H1 (cell line): ENCODE results near the gene MFAP5. TPM values are rescaled to one million over a fixed set of nuclear protein-coding genes. Genes with fewer than 3 reads are reported as not detected.

Experiments used
- CTCF ChIA-PET: fragments of 300-600 bp; sonication (Branson Sonifier 250); formaldehyde crosslinking; loops from one replicate; lab custom pipeline; 2021; ENCODE audit not compliant: partially characterized antibody; lab: Charles Lee
- POLR2A ChIA-PET: fragments of 300-600 bp; sonication (Branson Sonifier 250); formaldehyde crosslinking; loops from one replicate; lab custom pipeline; 2021; ENCODE audit warnings: inconsistent platforms; ENCODE audit not compliant: partially characterized antibody; lab: Charles Lee
- DNase-seq, 2 experiments: peaks; one replicate each; pipeline versions ENCODE4 v3.0.0 to v3.0.0-alpha.2; 2010 to 2022; ENCODE audit warnings: low spot score in 2 of 2, low read depth in 1 of 2, mixed read lengths in 1 of 2
- FAIRE-seq: peaks from 2 replicates; lab custom pipeline; 2011; peaks lifted over from hg19 to GRCh38; lab: Jason Lieb, UNC
- H2AFZ ChIP-seq: 2 replicates; pipeline ENCODE4 v1.8.1; 2012; ENCODE audit warnings: low read length, inconsistent platforms
- H2AK5ac ChIP-seq: 2 replicates; pipeline ENCODE4 v1.6.1; 2013; ENCODE audit warnings: low read depth, low read length
- H2BK120ac ChIP-seq: replicated peaks from 2 replicates; pipeline ENCODE3; 2013; ENCODE audit warnings: low read depth, low read length, inconsistent platforms
- H2BK12ac ChIP-seq: 2 replicates; pipeline ENCODE4 v1.6.1; 2013; ENCODE audit warnings: low read depth, low read length
- H2BK15ac ChIP-seq: 2 replicates; pipeline ENCODE4 v1.6.1; 2013; ENCODE audit warnings: low read length
- H2BK20ac ChIP-seq: 2 replicates; pipeline ENCODE4 v1.6.1; 2013; ENCODE audit warnings: low read length
- H2BK5ac ChIP-seq: 2 replicates; pipeline ENCODE4 v1.6.1; 2013; ENCODE audit warnings: low read depth, low read length
- H3K14ac ChIP-seq: 2 replicates; pipeline ENCODE4 v1.6.1; 2013; ENCODE audit warnings: inconsistent platforms; ENCODE audit not compliant: insufficient read length
- H3K18ac ChIP-seq: 2 replicates; pipeline ENCODE4 v1.6.1; 2013; ENCODE audit warnings: low read length; ENCODE audit errors: extremely low read depth
- H3K23ac ChIP-seq: 2 replicates; pipeline ENCODE4 v1.6.1; 2013; ENCODE audit warnings: inconsistent platforms; ENCODE audit not compliant: insufficient read length
- H3K23me2 ChIP-seq: 2 replicates; pipeline ENCODE4 v1.6.1; 2013; ENCODE audit warnings: low read depth, low read length
- H3K27ac ChIP-seq: 2 replicates; pipeline ENCODE4 v1.6.1; 2011; ENCODE audit warnings: low read depth, low read length, inconsistent platforms
- H3K27me3 ChIP-seq, 4 experiments: replicated peaks in 1 of 4; 1 replicate in 1 of 4; 2 replicates in 3 of 4; pipeline versions ENCODE4 v1.6.1 to v1.8.1; 2011 to 2013; ENCODE audit warnings: low read length in 3 of 4, mild to moderate bottlenecking in 3 of 4, inconsistent platforms in 2 of 4, mixed read lengths in 2 of 4, moderate library complexity in 1 of 4; ENCODE audit not compliant: control insufficient read depth in 3 of 4, insufficient read depth in 3 of 4; ENCODE audit errors: extremely low read depth in 1 of 4
- H3K36me3 ChIP-seq, 4 experiments: 2 replicates each; pipeline versions ENCODE4 v1.6.1 to v1.8.1; 2011 to 2013; ENCODE audit warnings: mild to moderate bottlenecking in 4 of 4, low read length in 3 of 4, moderate library complexity in 2 of 4, control low read depth in 1 of 4, inconsistent platforms in 1 of 4; ENCODE audit not compliant: insufficient read depth in 4 of 4, control insufficient read depth in 2 of 4
- H3K4ac ChIP-seq: replicated peaks from 2 replicates; pipeline ENCODE3; 2013; ENCODE audit warnings: low read length, low read depth, mixed read lengths, inconsistent platforms; ENCODE audit not compliant: insufficient read length
- H3K4me1 ChIP-seq, 4 experiments: replicated peaks in 1 of 4; 1 replicate in 1 of 4; 2 replicates in 3 of 4; pipeline versions ENCODE4 v1.6.1 to v1.8.1; 2011 to 2013; ENCODE audit warnings: low read length in 3 of 4, inconsistent platforms in 2 of 4, mixed read lengths in 1 of 4; ENCODE audit not compliant: insufficient read depth in 4 of 4, control insufficient read depth in 3 of 4
- H3K4me2 ChIP-seq, 2 experiments: 2 replicates each; pipeline versions ENCODE4 v1.6.1 to v1.8.1; 2011 to 2013; ENCODE audit warnings: low read depth in 2 of 2, low read length in 2 of 2, control low read depth in 1 of 2, inconsistent platforms in 1 of 2, mild to moderate bottlenecking in 1 of 2; ENCODE audit not compliant: insufficient read depth in 1 of 2
- H3K4me3 ChIP-seq, 4 experiments: fragments of 200-600, 300-600 bp in 1 of 4; sonication (generic), shearing (Covaris generic), sonication (Bioruptor Twin) in 1 of 4; 2 replicates each; pipeline versions ENCODE4 v1.5.1 to v1.8.1; 2011 to 2016; ENCODE audit warnings: low read length in 4 of 4, low read depth in 3 of 4, control low read depth in 2 of 4, inconsistent platforms in 2 of 4, mild to moderate bottlenecking in 2 of 4, mixed read lengths in 1 of 4, moderate library complexity in 1 of 4; ENCODE audit not compliant: insufficient read depth in 2 of 4; ENCODE audit errors: extremely low read depth in 1 of 4
- H3K56ac ChIP-seq: replicated peaks from 2 replicates; pipeline ENCODE3; 2013; ENCODE audit warnings: low read depth, mild to moderate bottlenecking, mixed read lengths, low read length, inconsistent platforms; ENCODE audit not compliant: insufficient read length
- H3K79me1 ChIP-seq: 2 replicates; pipeline ENCODE4 v1.6.1; 2013; ENCODE audit warnings: low read depth, low read length, control low read depth
- H3K79me2 ChIP-seq, 2 experiments: 2 replicates each; pipeline versions ENCODE4 v1.6.1 to v1.8.1; 2012 to 2013; ENCODE audit warnings: low read length in 2 of 2, mild to moderate bottlenecking in 2 of 2, inconsistent platforms in 1 of 2; ENCODE audit not compliant: insufficient read depth in 2 of 2, control insufficient read depth in 1 of 2
- H3K9ac ChIP-seq, 4 experiments: replicated peaks in 1 of 4; 1 replicate in 1 of 4; 2 replicates in 3 of 4; pipeline versions ENCODE4 v1.6.1 to v1.8.1; 2011 to 2013; ENCODE audit warnings: low read depth in 3 of 4, low read length in 3 of 4, control low read depth in 2 of 4, mild to moderate bottlenecking in 2 of 4, moderate library complexity in 2 of 4, inconsistent platforms in 1 of 4; ENCODE audit errors: extremely low read depth in 1 of 4
- H3K9me3 ChIP-seq, 2 experiments: 2 replicates each; pipeline versions ENCODE4 v1.6.1 to v1.8.1; 2012 to 2013; ENCODE audit warnings: mild to moderate bottlenecking in 2 of 2, moderate library complexity in 2 of 2, control low read depth in 1 of 2, inconsistent platforms in 1 of 2, low read depth in 1 of 2, low read length in 1 of 2, mixed read lengths in 1 of 2; ENCODE audit not compliant: insufficient read depth in 2 of 2
- H4K20me1 ChIP-seq, 2 experiments: replicated peaks in 1 of 2; 2 replicates each; pipeline versions ENCODE3 to v1.8.1; 2011 to 2013; ENCODE audit warnings: inconsistent platforms in 2 of 2, low read length in 2 of 2, mild to moderate bottlenecking in 1 of 2; ENCODE audit not compliant: insufficient read depth in 2 of 2, control insufficient read depth in 1 of 2
- H4K5ac ChIP-seq: 2 replicates; pipeline ENCODE4 v1.6.1; 2013; ENCODE audit warnings: low read length, low read depth, mixed read lengths, inconsistent platforms; ENCODE audit not compliant: insufficient read length
- H4K8ac ChIP-seq: 2 replicates; pipeline ENCODE4 v1.8.0; 2013; ENCODE audit warnings: mild to moderate bottlenecking, moderate library complexity, low read length, inconsistent platforms; ENCODE audit not compliant: insufficient read depth; ENCODE audit errors: extremely low read depth
- H4K91ac ChIP-seq: replicated peaks from 2 replicates; pipeline ENCODE3; 2013; ENCODE audit warnings: low read length, mixed read lengths, inconsistent platforms; ENCODE audit not compliant: insufficient read length
- EP300 ChIP-seq, 2 experiments: IDR thresholded peaks; 1 replicate in 1 of 2; 2 replicates in 1 of 2; pipeline ENCODE4 v1.6.1; 2011 to 2012; ENCODE audit warnings: low read depth in 2 of 2, low read length in 2 of 2, mild to moderate bottlenecking in 2 of 2, borderline replicate concordance in 1 of 2, inconsistent platforms in 1 of 2, moderate library complexity in 1 of 2
- FOSL1 ChIP-seq: IDR thresholded peaks from 2 replicates; pipeline ENCODE4 v1.6.1; 2011; ENCODE audit warnings: mild to moderate bottlenecking, low read depth, low read length, moderate library complexity; ENCODE audit not compliant: insufficient read depth
- KDM1A ChIP-seq: fragments of 200-600, 300-600 bp; sonication (generic); IDR thresholded peaks from 2 replicates; pipeline ENCODE4 v1.7.1; 2016; ENCODE audit warnings: mild to moderate bottlenecking, low read length, borderline replicate concordance
- KDM5A ChIP-seq: fragments of 200-600 bp; IDR thresholded peaks from 2 replicates; pipeline ENCODE4 v1.7.1; 2012; ENCODE audit warnings: mild to moderate bottlenecking, low read length, inconsistent platforms, mixed read lengths
- SRF ChIP-seq: IDR thresholded peaks from 2 replicates; pipeline ENCODE4 v1.6.1; 2011; ENCODE audit warnings: mild to moderate bottlenecking, low read depth, low read length, moderate library complexity
- SUZ12 ChIP-seq: fragments of 200-600 bp; sonication (generic); IDR thresholded peaks from 2 replicates; pipeline ENCODE4 v1.6.1; 2012; ENCODE audit warnings: mild to moderate bottlenecking, inconsistent platforms, low read length, moderate library complexity, mixed read lengths
- TBP ChIP-seq: IDR thresholded peaks from 2 replicates; pipeline ENCODE4 v1.6.1; 2011; ENCODE audit warnings: low read depth, low read length, improper control_type of control experiment
- WGBS, 2 experiments: shearing (Covaris generic) in 1 of 2; methylation state at CpG; one replicate each; pipeline versions ENCODE4 v1.1.6 to v1.1.7; 2013 to 2015; ENCODE audit warnings: low lambda C conversion rate in 2 of 2, mixed read lengths in 2 of 2, inconsistent platforms in 1 of 2, low coverage in 1 of 2, missing lambda C conversion rate in 1 of 2; ENCODE audit not compliant: insufficient replicate concordance in 2 of 2, insufficient coverage in 1 of 2, insufficient read length in 1 of 2; ENCODE audit errors: extremely low coverage in 1 of 2, missing lambda C conversion rate in 1 of 2; 5-methylcytosine and 5-hydroxymethylcytosine counted together
- polyA plus RNA-seq, 7 experiments: library from polyadenylated mRNA; depleted of rRNA in 3 of 7; stranded (reverse) in 5 of 7; unstranded in 2 of 7; fragments of >200 nt in 5 of 7; fragments of 200-250 nt in 2 of 7; gene quantifications; 1 replicate in 5 of 7; 2 replicates in 1 of 7; 4 replicates in 1 of 7; pipeline versions ENCODE4 v1.2.1 to v1.2.3, GENCODE V29; 2011 to 2013; ENCODE audit warnings: missing spikeins in 2 of 7, mixed read lengths in 2 of 7
- total RNA-seq: library from RNA; stranded (reverse); fragmentation: NEBNext Ultra II Directional; extraction: Animal tissue kit (Norgen Biotek cat#: 25700); gene quantifications from 2 replicates; pipeline ENCODE4 v1.2.1, GENCODE V29; 2021

Gene MFAP5
- total and polyA plus RNA-seq, 2 of the 8 experiments (the other 6 are each of a cell fraction or from before 2014, with no cell fraction given): 0.60 to 0.86 TPM

DNA sequence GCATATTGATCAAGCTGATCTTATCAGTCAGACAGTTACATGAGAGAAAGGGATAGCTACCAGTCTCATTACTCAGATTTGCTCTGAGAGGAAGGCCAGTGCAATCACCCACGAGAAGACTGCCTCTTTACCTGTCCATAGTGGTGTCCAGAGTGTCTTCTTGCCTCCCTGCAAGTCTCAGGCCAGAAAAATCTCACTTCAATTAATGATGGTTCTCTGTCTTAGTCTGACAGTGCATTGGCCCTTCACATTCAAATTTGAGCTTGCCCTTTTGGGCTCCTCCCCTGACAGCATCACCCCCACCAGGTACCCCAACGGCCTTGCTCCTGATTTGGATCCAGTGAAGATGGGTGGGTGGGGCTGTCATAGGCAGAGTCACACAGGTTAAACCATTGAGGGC is 50.0 kb downstream of the MFAP5 start, which contains the start of gene AICDA:
Gene AICDA, minus strand, starts transcription at position 231 of the 400 bp plus-strand sequence. Its CDS starts 92 bp downstream, at position 139.
- H3K56ac ChIP-seq: no peak within 1 kb of the TSS
- no peak for FAIRE-seq
- no peaks in the 10 kb centered on the region for H4K20me1 ChIP-seq
- H3K79me2 ChIP-seq: no peaks in the 10 kb centered on the region
- H3K4me3 ChIP-seq: no peak within 1 kb of the TSS
- no peak within 1 kb of the TSS for H3K14ac ChIP-seq
- H2BK15ac ChIP-seq: no peak within 1 kb of the TSS
- H3K4me1 ChIP-seq: peaks cover 0 to 6% (median 0%) of the 10 kb centered on the region in 4 experiments; a peak in 2 of 7 replicates
- ChIA-PET CTCF (interaction anchor here (0.9 to 4.6 kb wide), 9 partner anchors 10 to 248 kb away, joined by 3 to 21 read pairs (median 7); no protein-coding TSS in a partner anchor), POLR2A (interaction anchor here (0.6 kb wide), 1 partner anchor 58 kb away, joined by 3 read pairs; no protein-coding TSS in a partner anchor)
- H2AFZ ChIP-seq: no peak within 1 kb of the TSS
- no peak within 1 kb of the TSS for H4K91ac ChIP-seq
- no peaks in the 10 kb centered on the region for H3K79me1 ChIP-seq
- H2BK12ac ChIP-seq: no peak within 1 kb of the TSS
- 88% methylated on average over 2 of the region's 2 CpGs; no CpG with 5 or more reads in 1 of the 2 experiments for WGBS, 2 experiments
- H2AK5ac ChIP-seq: no peak within 1 kb of the TSS
- no peak within 1 kb of the TSS for H3K23ac ChIP-seq
- no peaks in the 10 kb centered on the region; the same call in 1 of the 2 replicates for H3K23me2 ChIP-seq
- H2BK120ac ChIP-seq: no peak within 1 kb of the TSS
- H2BK5ac ChIP-seq: no peak within 1 kb of the TSS
- no peak within 1 kb of the TSS for H3K9ac ChIP-seq
- H3K4ac ChIP-seq: no peak within 1 kb of the TSS
- no peak within 1 kb of the TSS for H3K18ac ChIP-seq
- H4K5ac ChIP-seq: no peak within 1 kb of the TSS
- H3K27me3 ChIP-seq: no peaks in the 10 kb centered on the region
- H3K9me3 ChIP-seq: no peaks in the 10 kb centered on the region
- H2BK20ac ChIP-seq: no peak within 1 kb of the TSS
- no peak for TF ChIP-seq SRF
- no peak for TF ChIP-seq TBP
- TF ChIP-seq KDM1A: no peak
- no peak for TF ChIP-seq FOSL1
- TF ChIP-seq EP300 (IDR thresholded peaks at IDR 0.05; ENCODE audit: borderline replicate concordance in 1 of 2, low read depth in 2 of 2, low read length in 2 of 2): no peak
- no peak for TF ChIP-seq KDM5A
- no peak for TF ChIP-seq SUZ12
- DNase-seq: no peak
- no peaks in the 10 kb centered on the region for H3K36me3 ChIP-seq
- H3K27ac ChIP-seq: no peak within 1 kb of the TSS
- H3K4me2 ChIP-seq: no peak within 1 kb of the TSS
- no peak within 1 kb of the TSS for H4K8ac ChIP-seq
